ENCODE data around the gene MED15. TPM values are rescaled to one million over a fixed set of nuclear protein-coding genes. Genes with fewer than 3 reads are reported as not detected.
"Not testable (repeated sequence)": the region's sequence is repeated elsewhere in the genome, so short reads cannot be mapped to it uniquely, and the experiment has no call there.

Gene MED15
- polyA plus RNA-seq, 6 donors from 2014 or later: 7.3 to 41.8 (median 17.1) TPM

DNA sequence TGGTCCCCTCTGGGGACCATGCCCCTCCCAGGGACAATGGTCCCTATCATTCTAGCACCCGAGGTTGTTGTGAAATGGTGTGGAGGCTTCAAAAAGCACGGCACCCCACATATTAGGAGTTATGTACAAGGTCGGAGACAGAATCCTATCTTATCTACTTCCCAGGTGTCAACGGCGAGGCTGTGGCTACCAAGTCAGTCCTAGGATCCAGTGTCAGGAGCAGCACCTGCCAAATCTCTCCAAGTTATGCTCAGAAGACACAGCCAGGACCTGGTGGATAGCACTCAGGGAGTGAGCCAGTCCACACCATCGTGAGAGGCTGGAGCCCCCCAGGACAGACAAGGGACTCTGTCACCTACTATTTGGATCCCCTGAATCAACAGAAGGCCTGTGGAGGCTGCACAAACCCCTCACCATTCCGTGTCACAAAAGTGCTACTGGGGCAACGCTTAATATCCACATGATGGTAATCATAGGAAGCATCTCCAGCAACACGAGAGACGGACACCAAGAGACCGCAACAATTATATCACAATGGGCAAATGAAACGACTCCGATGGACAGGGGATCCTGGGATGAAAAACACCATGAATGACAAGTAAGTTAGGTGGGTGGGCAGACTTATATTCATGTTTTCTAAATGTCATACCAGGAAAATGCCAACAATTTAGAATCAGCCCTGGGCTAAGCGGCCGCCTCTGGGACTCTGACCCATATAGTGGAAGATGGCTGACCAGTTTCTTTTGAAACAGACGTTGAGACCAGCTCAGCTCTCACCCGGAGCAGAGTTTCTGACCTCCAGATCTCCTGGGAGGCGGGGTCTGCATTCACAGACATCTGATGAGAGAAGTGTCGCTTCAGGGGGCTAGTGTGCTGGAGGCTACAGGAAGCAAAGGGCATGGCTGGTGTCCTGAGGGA lies 108.4 kb downstream of the MED15 start:
- no peaks in the 10 kb centered on the region for H3K9me3 Mint-ChIP-seq
- no peak overlapping the region for H3K4me3 Mint-ChIP-seq
- peaks cover 0 to 10% (median 2%) of the 10 kb centered on the region in 3 donors for H3K27me3 Mint-ChIP-seq
- DNase-seq: no peak
- H3K36me3 Mint-ChIP-seq: no peaks in the 10 kb centered on the region
- H3K27ac Mint-ChIP-seq: no peak overlapping the region
- ATAC-seq (ENCODE audit: low read depth in 2 of 2): no peak
- H3K4me1 Mint-ChIP-seq: no peaks in the 10 kb centered on the region

- Mint-ChIP-seq H3K4me1 (no peaks in the 10 kb centered on the region), H3K27ac (no peak overlapping the region), H3K36me3 (no peaks in the 10 kb centered on the region), H3K27me3 (peaks cover 0 to 6% (median 0%) of the 10 kb centered on the region in 3 donors), H3K9me3 (no peaks in the 10 kb centered on the region), H3K4me3 (no peak overlapping the region)
- no peak for ATAC-seq (ENCODE audit: low read depth in 2 of 2)
- DNase-seq: no peak
Observed at GRCh38 chr22:20616451-20617043, 109.1 kb downstream of the MED15 start.

DNA sequence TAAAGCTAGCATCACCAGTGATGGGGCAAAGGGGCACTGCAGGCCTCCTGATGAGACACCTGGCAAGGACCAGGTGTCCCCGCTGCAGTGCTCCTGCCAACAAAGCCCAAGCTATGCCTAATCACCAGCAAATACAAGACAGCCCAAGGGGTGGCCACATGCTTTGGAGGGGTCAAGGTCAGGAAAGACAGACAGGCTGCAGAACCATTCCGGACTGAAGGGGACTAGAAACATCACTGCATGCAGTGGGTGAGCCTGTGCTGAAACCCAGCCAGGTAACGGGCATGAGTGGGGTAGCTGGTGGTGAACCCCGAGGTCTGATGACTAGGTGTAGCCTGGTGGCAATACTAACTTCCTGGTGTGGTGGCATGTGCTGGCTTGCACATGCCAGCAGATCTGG lies 111.1 kb downstream of the MED15 start:
- no peak overlapping the region for H3K4me3 Mint-ChIP-seq
- H3K9me3 Mint-ChIP-seq: no peaks in the 10 kb centered on the region
- H3K36me3 Mint-ChIP-seq: no peaks in the 10 kb centered on the region
- no peaks in the 10 kb centered on the region for H3K4me1 Mint-ChIP-seq
- ATAC-seq (ENCODE audit: low read depth in 2 of 2) (no peak), DNase-seq (no peak)
- H3K27me3 Mint-ChIP-seq: no peaks in the 10 kb centered on the region
- H3K27ac Mint-ChIP-seq: no peak overlapping the region

DNA sequence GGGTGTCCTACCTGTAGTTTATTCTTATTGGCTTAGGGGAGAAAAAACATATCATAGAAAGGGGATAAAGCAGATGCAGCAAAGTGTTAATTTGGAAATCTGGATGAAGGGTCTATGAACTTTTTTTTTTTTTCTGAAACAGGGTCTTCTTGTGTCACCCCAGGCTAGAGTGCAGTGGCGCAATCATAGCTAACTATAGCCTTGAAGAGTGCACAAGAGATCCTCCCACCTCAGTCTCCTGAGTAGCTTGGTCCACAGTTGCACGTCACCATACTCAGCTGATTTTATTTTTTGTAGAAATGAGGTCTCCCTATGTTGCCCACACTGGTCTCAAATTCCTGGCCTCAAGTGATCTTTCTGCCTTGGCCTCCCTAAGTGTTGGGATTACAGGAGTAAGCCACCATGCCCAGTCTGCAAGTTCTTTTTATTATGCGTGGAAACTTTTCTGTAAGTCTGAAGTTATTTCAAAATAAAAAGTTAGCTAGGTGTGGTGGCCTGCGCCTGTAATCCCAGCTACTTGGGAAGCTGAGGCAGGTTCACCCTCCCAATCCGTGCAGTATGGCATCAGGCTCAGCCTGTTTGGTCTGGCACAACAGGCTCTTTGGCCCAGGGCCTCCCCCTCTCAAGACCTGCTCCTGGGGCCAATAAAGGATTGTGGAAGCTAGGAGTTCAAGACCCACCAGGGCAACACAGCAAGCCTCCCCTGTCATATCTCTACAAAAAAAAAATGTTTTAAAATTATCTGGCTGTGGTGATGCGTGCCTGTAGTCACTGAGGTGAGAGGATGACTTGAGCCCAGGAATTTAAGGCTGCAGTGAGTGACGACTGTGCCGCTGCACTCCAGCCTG lies 111.9 kb downstream of the MED15 start:
- Mint-ChIP-seq H3K4me1 (no peaks in the 10 kb centered on the region), H3K27me3 (no peaks in the 10 kb centered on the region), H3K9me3 (no peaks in the 10 kb centered on the region), H3K4me3 (no peak overlapping the region), H3K36me3 (no peaks in the 10 kb centered on the region), H3K27ac (no peak overlapping the region)
- DNase-seq (no peak), ATAC-seq (ENCODE audit: low read depth in 2 of 2) (no peak)

DNA sequence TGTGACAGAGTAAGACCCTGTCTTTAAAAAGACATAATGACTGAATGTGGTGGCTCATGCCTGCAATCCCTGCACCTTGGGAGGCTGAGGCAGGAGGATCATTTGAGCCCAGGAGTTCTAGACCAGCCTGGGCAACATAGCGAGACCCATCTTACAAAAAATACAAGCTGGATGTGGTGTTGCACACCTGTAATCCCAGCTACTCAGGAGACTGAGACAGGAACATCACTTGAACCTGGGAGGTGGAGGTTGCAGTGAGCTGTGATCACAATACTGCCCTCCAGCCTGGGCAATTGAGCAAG lies 112.4 kb downstream of the MED15 start:
- not testable (repeated sequence) for H3K4me1 Mint-ChIP-seq; H3K27ac Mint-ChIP-seq; H3K4me3 Mint-ChIP-seq; DNase-seq; H3K27me3 Mint-ChIP-seq; ATAC-seq (ENCODE audit: low read depth in 2 of 2); H3K36me3 Mint-ChIP-seq; H3K9me3 Mint-ChIP-seq

- Mint-ChIP-seq H3K4me3 (no peak overlapping the region), H3K27me3 (no peaks in the 10 kb centered on the region), H3K27ac (no peak overlapping the region), H3K9me3 (no peaks in the 10 kb centered on the region), H3K4me1 (no peaks in the 10 kb centered on the region), H3K36me3 (no peaks in the 10 kb centered on the region)
- no peak for DNase-seq
- no peak for ATAC-seq (ENCODE audit: low read depth in 2 of 2)
Observed at GRCh38 chr22:20621162-20621561, 113.8 kb downstream of the MED15 start.

DNA sequence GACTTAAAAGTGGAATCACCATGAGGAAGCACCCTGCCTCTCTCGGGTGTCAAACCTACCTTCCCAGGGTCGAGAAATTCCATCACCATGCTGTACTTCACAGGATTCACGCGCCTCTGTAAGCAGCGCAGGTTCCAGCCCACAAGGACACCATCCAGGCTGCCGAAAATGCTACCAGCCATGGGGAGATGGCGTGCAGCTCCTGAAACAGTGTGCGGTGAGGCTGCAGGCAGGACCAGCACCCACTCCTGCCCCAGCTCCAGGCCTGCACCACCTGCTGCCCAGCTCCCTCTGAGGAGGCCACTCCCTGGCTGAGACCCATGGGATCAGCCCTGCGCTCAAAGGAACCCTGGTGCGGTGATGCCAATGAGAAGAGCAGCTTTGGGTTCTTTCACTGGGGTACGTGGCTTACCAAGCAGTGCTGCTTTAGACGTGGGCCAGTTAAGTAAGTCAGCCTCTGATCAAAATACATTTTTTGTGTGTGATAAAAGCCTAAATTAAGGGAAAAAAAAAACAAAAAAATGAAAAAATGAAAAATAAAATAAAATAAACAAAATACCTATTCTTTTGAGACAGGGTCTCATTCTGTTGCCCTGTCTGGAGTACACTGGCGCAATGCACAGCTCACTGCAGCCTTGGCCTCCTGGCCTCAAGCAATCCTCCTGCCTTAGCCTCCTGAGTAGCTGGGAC lies 115.4 kb downstream of the MED15 start:
- no peak for DNase-seq
- Mint-ChIP-seq H3K4me1 (no peaks in the 10 kb centered on the region), H3K9me3 (no peaks in the 10 kb centered on the region), H3K4me3 (no peak overlapping the region), H3K27ac (no peak overlapping the region), H3K36me3 (no peaks in the 10 kb centered on the region), H3K27me3 (peaks cover 4 to 7% (median 6%) of the 10 kb centered on the region in 3 donors)
- ATAC-seq (ENCODE audit: low read depth in 2 of 2): no peak

GRCh38 chr22:20624161-20624616 lies 116.8 kb downstream of the MED15 start:
- ATAC-seq (ENCODE audit: low read depth in 2 of 2) (no peak), DNase-seq (no peak)
- H3K4me3 Mint-ChIP-seq: no peak overlapping the region
- H3K9me3 Mint-ChIP-seq: no peaks in the 10 kb centered on the region
- H3K36me3 Mint-ChIP-seq: no peaks in the 10 kb centered on the region
- peaks cover 4 to 7% (median 6%) of the 10 kb centered on the region in 3 donors for H3K27me3 Mint-ChIP-seq
- H3K27ac Mint-ChIP-seq: no peak overlapping the region
- H3K4me1 Mint-ChIP-seq: no peaks in the 10 kb centered on the region

DNA sequence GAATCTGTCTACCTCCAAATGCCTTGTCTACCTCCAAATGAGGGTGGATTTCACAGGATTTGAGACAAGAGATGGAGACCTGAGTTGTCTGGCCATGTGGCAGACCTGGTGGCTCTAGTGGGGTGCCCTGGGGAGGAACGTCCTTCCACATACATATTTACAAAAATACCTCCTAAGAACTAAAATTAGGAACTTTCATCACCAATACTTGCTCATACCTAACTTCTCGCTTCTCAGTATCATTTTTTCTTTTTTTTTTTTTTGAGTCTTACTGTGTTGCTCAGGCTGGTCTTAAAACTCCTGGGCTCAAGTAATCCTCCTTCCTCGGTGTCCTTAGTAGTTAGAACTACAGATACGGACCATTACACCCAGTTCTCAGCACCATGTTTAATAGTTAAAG lies 117.9 kb downstream of the MED15 start:
- H3K4me3 Mint-ChIP-seq: no peak overlapping the region
- H3K27me3 Mint-ChIP-seq: peaks cover 4 to 11% (median 9%) of the 10 kb centered on the region in 3 donors
- no peaks in the 10 kb centered on the region for H3K36me3 Mint-ChIP-seq
- H3K4me1 Mint-ChIP-seq: peaks cover 0 to 2% (median 0%) of the 10 kb centered on the region in 3 donors
- H3K27ac Mint-ChIP-seq: no peak overlapping the region
- no peaks in the 10 kb centered on the region for H3K9me3 Mint-ChIP-seq
- DNase-seq: no peak
- no peak for ATAC-seq (ENCODE audit: low read depth in 2 of 2)

- Mint-ChIP-seq H3K36me3 (no peaks in the 10 kb centered on the region), H3K4me3 (no peak overlapping the region), H3K4me1 (peaks cover 0 to 4% (median 0%) of the 10 kb centered on the region in 3 donors), H3K27ac (no peak overlapping the region), H3K27me3 (peaks cover 4 to 18% (median 18%) of the 10 kb centered on the region in 3 donors), H3K9me3 (no peaks in the 10 kb centered on the region)
- ATAC-seq (ENCODE audit: low read depth in 2 of 2) (no peak), DNase-seq (no peak)
Observed at GRCh38 chr22:20626811-20627210, 119.4 kb downstream of the MED15 start.

- peaks cover 0 to 4% (median 0%) of the 10 kb centered on the region in 3 donors for H3K4me1 Mint-ChIP-seq
- no peak for DNase-seq
- no peak for ATAC-seq (ENCODE audit: low read depth in 2 of 2)
- H3K4me3 Mint-ChIP-seq: no peak overlapping the region
- H3K27ac Mint-ChIP-seq: no peak overlapping the region
- H3K9me3 Mint-ChIP-seq: no peaks in the 10 kb centered on the region
- no peaks in the 10 kb centered on the region for H3K36me3 Mint-ChIP-seq
- H3K27me3 Mint-ChIP-seq: peaks cover 4 to 24% (median 23%) of the 10 kb centered on the region in 3 donors
Observed at GRCh38 chr22:20627432-20627831, 120.0 kb downstream of the MED15 start.

DNA sequence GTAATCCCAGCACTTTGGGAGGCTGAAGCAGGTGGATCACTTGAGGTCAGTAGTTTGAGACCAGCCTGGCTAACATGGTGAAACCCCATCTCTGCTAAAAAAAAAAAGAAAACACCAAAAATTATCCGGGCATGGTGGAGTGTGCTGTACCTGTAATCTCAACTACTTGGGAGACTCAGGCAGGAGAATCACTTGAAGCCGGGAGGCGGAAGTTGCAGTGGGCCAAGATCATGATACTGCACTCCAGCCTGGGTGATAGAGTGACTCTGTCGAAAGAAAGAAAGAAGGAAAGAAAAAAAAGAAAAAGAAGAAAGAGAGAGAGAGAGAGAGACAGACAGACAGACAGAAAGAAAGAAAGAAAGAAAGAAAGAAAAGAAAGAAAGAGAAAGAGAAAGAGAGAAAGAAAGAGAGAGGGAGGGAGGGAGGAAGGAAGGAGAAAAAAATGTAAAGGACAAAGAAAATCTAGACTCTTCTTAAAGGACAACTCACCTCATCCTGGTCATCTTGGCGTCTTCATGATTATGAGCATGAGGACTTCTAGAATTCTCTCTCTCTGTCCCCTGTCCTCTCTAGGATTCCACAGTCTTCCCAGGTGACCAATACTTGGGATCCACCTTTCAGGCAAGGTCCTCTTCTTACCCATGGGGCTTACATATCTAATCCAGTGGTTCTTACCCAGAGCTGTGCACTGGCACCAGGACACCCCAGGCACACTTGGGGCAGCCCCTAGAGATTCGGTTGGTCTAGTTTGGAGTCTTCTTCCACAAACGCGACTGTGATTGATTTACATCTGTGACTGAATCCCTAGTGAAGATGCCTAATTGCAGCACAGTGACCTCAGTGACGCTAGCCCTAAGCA lies 120.9 kb downstream of the MED15 start:
- peaks cover 4 to 32% (median 32%) of the 10 kb centered on the region in 3 donors for H3K27me3 Mint-ChIP-seq
- DNase-seq (no peak), ATAC-seq (ENCODE audit: low read depth in 2 of 2) (no peak)
- H3K36me3 Mint-ChIP-seq: no peaks in the 10 kb centered on the region
- peaks cover 0 to 4% (median 0%) of the 10 kb centered on the region in 3 donors for H3K4me1 Mint-ChIP-seq
- no peak overlapping the region for H3K4me3 Mint-ChIP-seq
- no peak overlapping the region for H3K27ac Mint-ChIP-seq
- no peaks in the 10 kb centered on the region for H3K9me3 Mint-ChIP-seq
